HepG2 (cell line): ENCODE data around the gene FBXO10. TPM values are rescaled to one million over a fixed set of nuclear protein-coding genes. Genes with fewer than 3 reads are reported as not detected.

ENCODE experiments used
- ATAC-seq: fragments of 200-7000 bp; cut with Tn5 transposase; 3 replicates; pipeline ENCODE4 v1.9.1; 2020; ENCODE audit warnings: mild to moderate bottlenecking, moderate library complexity
- BruUV-seq: library from RNA; stranded (reverse); fragments of 400-500 nt; replicated peaks from 2 replicates; lab custom pipeline; 2021; lab: Mats Ljungman, UMichigan
- CTCF ChIA-PET: fragments of 300-600 bp; formaldehyde crosslinking; extraction: SDS; loops from one replicate; lab custom pipeline; 2021; ENCODE audit warnings: low total read pairs, inconsistent platforms, low intra/inter-chr PET ratio; lab: Yijun Ruan, JAX
- POLR2A ChIA-PET: fragments of 350-600 bp; sonication (Branson Sonifier 250); formaldehyde crosslinking; loops from one replicate; lab custom pipeline; 2020; ENCODE audit warnings: antibody characterized with exemption, inconsistent platforms; lab: Yijun Ruan, JAX
- DNase-seq: peaks from one replicate; pipeline ENCODE4 v3.0.0-alpha.2; 2015; ENCODE audit warnings: low spot score
- FAIRE-seq: peaks from 3 replicates; lab custom pipeline; 2011; peaks lifted over from hg19 to GRCh38; lab: Jason Lieb, UNC
- H2AFZ ChIP-seq: one replicate; pipeline ENCODE4 v1.6.1; 2011; ENCODE audit warnings: low read length, inconsistent platforms
- H3K27ac ChIP-seq: fragments of 300-600 bp; 3 replicates; pipeline ENCODE4 v1.8.0; 2011; ENCODE audit warnings: mixed run types, mild to moderate bottlenecking, mixed read lengths, low read length, inconsistent platforms; ENCODE audit not compliant: insufficient read depth; ENCODE audit errors: extremely low read length
- H3K27me3 ChIP-seq, 2 experiments: fragments of 200-600 bp in 1 of 2; 2 replicates in 1 of 2; 3 replicates in 1 of 2; pipeline versions ENCODE4 v1.6.0 to v1.8.0; 2011; ENCODE audit warnings: low read length in 2 of 2, mild to moderate bottlenecking in 2 of 2, moderate library complexity in 2 of 2, inconsistent platforms in 1 of 2; ENCODE audit not compliant: insufficient read depth in 2 of 2, control insufficient read depth in 1 of 2
- H3K36me3 ChIP-seq, 2 experiments: fragments of 200-600 bp in 1 of 2; replicated peaks in 1 of 2; 2 replicates in 1 of 2; 3 replicates in 1 of 2; pipeline versions ENCODE4 v1.5.1 to v1.8.0; 2011; ENCODE audit warnings: low read length in 2 of 2, inconsistent platforms in 1 of 2; ENCODE audit not compliant: insufficient read depth in 2 of 2, control insufficient read depth in 1 of 2
- H3K4me1 ChIP-seq: 2 replicates; pipeline ENCODE4 v1.5.1; 2012; ENCODE audit warnings: low read length, inconsistent platforms; ENCODE audit not compliant: insufficient read depth
- H3K4me2 ChIP-seq: 2 replicates; pipeline ENCODE4 v1.6.0; 2011; ENCODE audit warnings: low read depth, low read length, inconsistent platforms
- H3K4me3 ChIP-seq, 3 experiments: fragments of 200-600 bp in 1 of 3; sonication (generic), shearing (Covaris generic) in 1 of 3; replicated peaks in 1 of 3; 2 replicates each; pipeline ENCODE4 v1.5.1; 2011 to 2016; ENCODE audit warnings: low read length in 3 of 3, inconsistent platforms in 2 of 3, low read depth in 2 of 3, mild to moderate bottlenecking in 2 of 3, control low read depth in 1 of 3, mixed read lengths in 1 of 3; ENCODE audit not compliant: insufficient read depth in 1 of 3
- H3K79me2 ChIP-seq: one replicate; pipeline ENCODE4 v1.6.1; 2011; ENCODE audit warnings: low read length, inconsistent platforms; ENCODE audit not compliant: insufficient read depth
- H3K9ac ChIP-seq: 2 replicates; pipeline ENCODE4 v1.6.0; 2011; ENCODE audit warnings: mild to moderate bottlenecking, low read depth, low read length, inconsistent platforms; ENCODE audit not compliant: insufficient read depth
- H3K9me3 ChIP-seq: 2 replicates; pipeline ENCODE4 v1.5.1; 2012; ENCODE audit warnings: mild to moderate bottlenecking, low read length
- H4K20me1 ChIP-seq: 2 replicates; pipeline ENCODE4 v1.6.0; 2011; ENCODE audit warnings: inconsistent platforms, mild to moderate bottlenecking, low read length, moderate library complexity; ENCODE audit not compliant: insufficient read depth
- ARID2 ChIP-seq: sonication (generic); formaldehyde crosslinking; IDR thresholded peaks from 2 replicates; pipeline ENCODE4 v1.8.1; 2022; ENCODE audit warnings: mild to moderate bottlenecking, missing genetic modification reagents, borderline replicate concordance
- E2F5 ChIP-seq: sonication (generic); formaldehyde crosslinking; conservative IDR thresholded peaks from 2 replicates; pipeline ENCODE4 v1.4.0; 2020; ENCODE audit warnings: missing genetic modification reagents
- HNRNPK ChIP-seq: fragments of 200-400 bp; formaldehyde crosslinking; IDR thresholded peaks from 2 replicates; pipeline ENCODE4 v1.6.1; 2018; ENCODE audit warnings: low read length, low read depth, moderate library complexity, mild to moderate bottlenecking; ENCODE audit not compliant: poor library complexity, severe bottlenecking
- NCOR1 ChIP-seq: fragments of 200-600 bp; sonication (generic); IDR thresholded peaks from 2 replicates; pipeline ENCODE4 v1.7.0; 2017; ENCODE audit warnings: antibody characterized with exemption, low read length, borderline replicate concordance
- PITX1 ChIP-seq: sonication (generic); formaldehyde crosslinking; IDR thresholded peaks from 2 replicates; pipeline ENCODE4 v1.5.1; 2020; ENCODE audit warnings: mild to moderate bottlenecking, missing genetic modification reagents
- REXO4 ChIP-seq: sonication (generic); formaldehyde crosslinking; IDR thresholded peaks from 2 replicates; pipeline ENCODE4 v1.8.0; 2022; ENCODE audit warnings: missing genetic modification reagents, mild to moderate bottlenecking, borderline replicate concordance
- SNAPC5 ChIP-seq: sonication (generic); formaldehyde crosslinking; IDR thresholded peaks from 2 replicates; pipeline ENCODE4 v1.8.1; 2023; ENCODE audit warnings: mild to moderate bottlenecking, missing genetic modification reagents, borderline replicate concordance
- ZNF235 ChIP-seq: sonication (generic); formaldehyde crosslinking; IDR thresholded peaks from 2 replicates; pipeline ENCODE4 v1.8.1; 2023; ENCODE audit warnings: mild to moderate bottlenecking, missing genetic modification reagents, borderline replicate concordance
- ZNF772 ChIP-seq: sonication (generic); formaldehyde crosslinking; IDR thresholded peaks from 2 replicates; pipeline ENCODE4 v1.5.0; 2020; ENCODE audit warnings: mild to moderate bottlenecking, missing genetic modification reagents
- WGBS: methylation state at CpG from one replicate; pipeline ENCODE4 v1.1.6; 2017; ENCODE audit warnings: low lambda C conversion rate; 5-methylcytosine and 5-hydroxymethylcytosine counted together
- in situ Hi-C: cut with HindIII; loops from 2 replicates; pipeline ENCODE4 v1.10.0; 2017; ENCODE audit warnings: low pct_unique_long_range_greater_than_20kb; ENCODE audit not compliant: extremely low pct_ligation_motif_present
- intact Hi-C: fragments of 100-400 bp; cut with micrococcal nuclease; formaldehyde crosslinking; loops from one replicate; pipeline ENCODE4 v1.10.0; 2022; ENCODE audit not compliant: unreplicated experiment
- polyA plus RNA-seq, 8 experiments: library from polyadenylated mRNA; depleted of rRNA in 3 of 8; stranded (reverse) in 7 of 8; unstranded in 1 of 8; fragments of >200 nt; fragmentation: Illumina TruSeq in 4 of 8; extraction: Trizol in 4 of 8; gene quantifications; 2 replicates each; pipeline versions ENCODE4 v1.2.1 to v1.2.3, GENCODE V29; 2011 to 2016; ENCODE audit warnings: low read depth in 4 of 8, missing spikeins in 1 of 8, mixed read lengths in 1 of 8; ENCODE audit not compliant: insufficient read depth in 1 of 8
- total RNA-seq, 5 experiments: library from RNA; depleted of rRNA; stranded (reverse); fragments of >200 nt; fragmentation: Illumina TruSeq; extraction: Trizol; gene quantifications; 2 replicates each; pipeline ENCODE4 v1.2.3, GENCODE V29; 2016; ENCODE audit warnings: low read depth in 1 of 5

The FBXO10 gene
- total and polyA plus RNA-seq, 2 of the 13 experiments (the other 11 are each of a cell fraction or from before 2014, with no cell fraction given), result 3.1 to 5.1 TPM

- H3K27ac ChIP-seq, result no peak overlapping the region
- FAIRE-seq (no peak), ATAC-seq (no peak), DNase-seq (no peak)
- WGBS, result 60% methylated on average over 3 of the region's 3 CpGs
- H2AFZ ChIP-seq, result no peak overlapping the region
- no peaks in the 10 kb centered on the region for H4K20me1 ChIP-seq
- no peaks in the 10 kb centered on the region for H3K79me2 ChIP-seq
- H3K4me2 ChIP-seq, result no peak overlapping the region
- no peak for TF ChIP-seq ZNF772 (CRISPR knock-in tag)
- no peak for TF ChIP-seq E2F5 (CRISPR knock-in tag)
- no peak for TF ChIP-seq PITX1 (CRISPR knock-in tag)
- TF ChIP-seq REXO4, result no peak
- no peak for TF ChIP-seq ZNF235
- TF ChIP-seq ARID2, result no peak
- TF ChIP-seq SNAPC5 (CRISPR knock-in tag), result no peak
- no peak for TF ChIP-seq HNRNPK
- TF ChIP-seq NCOR1, result no peak
- no peaks in the 10 kb centered on the region for H3K9me3 ChIP-seq
- intact Hi-C loops, result no loop called here
- peaks cover 0 to 46% of the 10 kb centered on the region in 2 experiments; a peak in 3 of 5 replicates for H3K27me3 ChIP-seq
- ChIA-PET CTCF (no interaction called here), POLR2A (no interaction called here)
- BruUV-seq, result no TSS peak
- H3K4me3 ChIP-seq, result no peak overlapping the region
- H3K36me3 ChIP-seq, result no peaks in the 10 kb centered on the region
- H3K9ac ChIP-seq, result no peak overlapping the region
- H3K4me1 ChIP-seq, result no peaks in the 10 kb centered on the region
- in situ Hi-C loops, result no loop called here
Measured at GRCh38 chr9:37619806-37620205, 43.6 kb upstream of the FBXO10 start.
